AG04450 (cell line): ENCODE measurements around the gene GRIFIN. TPM values are rescaled to one million over a fixed set of nuclear protein-coding genes. Genes with fewer than 3 reads are reported as not detected.

Experiments used
- CTCF ChIA-PET: fragments of 300-600, 350-600 bp; formaldehyde crosslinking; extraction: SDS; loops from one replicate; lab custom pipeline; 2022; ENCODE audit warnings: antibody characterized with exemption, inconsistent platforms; lab: Charles Lee
- POLR2A ChIA-PET: fragments of 350-600 bp; formaldehyde crosslinking; extraction: SDS; loops from one replicate; lab custom pipeline; 2021; ENCODE audit warnings: antibody characterized with exemption, inconsistent platforms; lab: Yijun Ruan, JAX
- DNase-seq: peaks from one replicate; pipeline ENCODE4 v3.0.0-alpha.2; 2011; ENCODE audit warnings: low read depth, low spot score
- H3K27ac ChIP-seq: one replicate; pipeline ENCODE4 v1.5.1; 2012; ENCODE audit warnings: low read depth, low read length, control low read depth
- H3K27me3 ChIP-seq: one replicate; pipeline ENCODE4 v1.6.0; 2012; ENCODE audit warnings: low read length; ENCODE audit not compliant: control insufficient read depth, insufficient read depth
- H3K4me3 ChIP-seq: 2 replicates; pipeline ENCODE4 v1.5.1; 2011; ENCODE audit warnings: mild to moderate bottlenecking, low read depth, low read length, control low read depth
- H3K9me3 ChIP-seq: 2 replicates; pipeline ENCODE4 v1.5.1; 2012; ENCODE audit warnings: low read length; ENCODE audit not compliant: control insufficient read depth, insufficient read depth
- polyA plus RNA-seq: library from polyadenylated mRNA; depleted of rRNA; stranded (reverse); fragments of >200 nt; gene quantifications from 2 replicates; pipeline ENCODE4 v1.2.3, GENCODE V29; 2011
- TF ChIP-seq, protein P1 (sequence below): IDR thresholded peaks from 2 replicates; pipeline ENCODE4 v1.5.1; 2011; ENCODE audit warnings: low read depth, low read length, control low read depth, inconsistent platforms

The GRIFIN gene
- polyA plus RNA-seq, 1 experiment, result not detected

DNA sequence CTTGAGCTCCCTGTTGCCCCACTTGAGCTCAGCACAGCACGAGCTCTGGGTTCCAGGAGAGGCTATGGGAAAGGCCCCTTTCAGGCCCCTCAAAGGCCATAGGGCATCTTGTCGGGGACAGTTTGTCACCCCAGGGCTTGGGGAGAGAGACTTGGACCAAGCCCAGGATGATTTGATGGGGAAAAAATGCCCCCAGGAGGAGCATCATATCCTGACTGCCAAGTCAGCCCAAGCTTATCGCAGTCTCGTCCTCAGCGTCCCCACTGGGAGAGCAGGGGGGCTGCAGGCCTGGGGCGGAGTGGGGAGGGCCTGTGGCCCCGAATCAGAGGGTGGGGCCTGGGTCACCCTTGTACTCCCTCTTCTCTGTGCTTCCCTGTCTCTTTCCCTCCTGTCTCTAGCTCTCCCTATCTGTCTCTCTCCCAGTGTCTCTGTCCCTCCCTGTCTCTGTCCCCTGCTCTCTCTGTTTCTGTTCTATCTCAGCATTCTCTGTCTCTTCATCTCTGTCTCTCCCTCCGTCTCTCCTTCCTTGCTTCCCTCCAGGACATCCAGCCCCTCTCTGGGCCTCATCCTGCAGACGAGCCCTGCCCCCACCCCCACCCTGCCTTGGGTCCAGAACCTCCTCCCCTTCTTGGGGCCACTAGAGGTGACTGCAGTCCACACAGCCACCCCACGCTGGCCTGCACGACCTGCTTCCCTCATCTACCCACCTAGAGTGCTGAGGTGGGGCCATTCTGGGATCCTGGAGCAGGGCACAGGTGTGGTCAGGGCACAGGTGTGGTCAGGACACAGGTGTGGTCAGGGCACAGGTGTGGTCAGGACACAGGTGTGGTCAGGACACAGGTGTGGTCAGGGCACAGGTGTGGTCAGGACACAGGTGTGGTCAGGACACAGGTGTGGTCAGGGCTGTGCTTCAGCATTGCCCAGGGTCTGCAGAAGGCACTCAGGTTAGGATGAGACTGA is 17.3 kb upstream of the GRIFIN start:
- TF ChIP-seq, protein P1, sequence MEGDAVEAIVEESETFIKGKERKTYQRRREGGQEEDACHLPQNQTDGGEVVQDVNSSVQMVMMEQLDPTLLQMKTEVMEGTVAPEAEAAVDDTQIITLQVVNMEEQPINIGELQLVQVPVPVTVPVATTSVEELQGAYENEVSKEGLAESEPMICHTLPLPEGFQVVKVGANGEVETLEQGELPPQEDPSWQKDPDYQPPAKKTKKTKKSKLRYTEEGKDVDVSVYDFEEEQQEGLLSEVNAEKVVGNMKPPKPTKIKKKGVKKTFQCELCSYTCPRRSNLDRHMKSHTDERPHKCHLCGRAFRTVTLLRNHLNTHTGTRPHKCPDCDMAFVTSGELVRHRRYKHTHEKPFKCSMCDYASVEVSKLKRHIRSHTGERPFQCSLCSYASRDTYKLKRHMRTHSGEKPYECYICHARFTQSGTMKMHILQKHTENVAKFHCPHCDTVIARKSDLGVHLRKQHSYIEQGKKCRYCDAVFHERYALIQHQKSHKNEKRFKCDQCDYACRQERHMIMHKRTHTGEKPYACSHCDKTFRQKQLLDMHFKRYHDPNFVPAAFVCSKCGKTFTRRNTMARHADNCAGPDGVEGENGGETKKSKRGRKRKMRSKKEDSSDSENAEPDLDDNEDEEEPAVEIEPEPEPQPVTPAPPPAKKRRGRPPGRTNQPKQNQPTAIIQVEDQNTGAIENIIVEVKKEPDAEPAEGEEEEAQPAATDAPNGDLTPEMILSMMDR, result no peak
- Histone ChIP-seq H3K4me3 (no peak overlapping the region), H3K27ac (no peak overlapping the region), H3K9me3 (peaks cover 3% of the 10 kb centered on the region; the same call in 1 of the 2 replicates), H3K27me3 (peaks cover 13% of the 10 kb centered on the region)
- ChIA-PET CTCF (interaction anchor here (1.1 to 1.4 kb wide), 2 partner anchors 15 to 24 kb away, joined by 4 read pairs; no protein-coding TSS in a partner anchor), POLR2A (no interaction called here)
- DNase-seq, result no peak

DNA sequence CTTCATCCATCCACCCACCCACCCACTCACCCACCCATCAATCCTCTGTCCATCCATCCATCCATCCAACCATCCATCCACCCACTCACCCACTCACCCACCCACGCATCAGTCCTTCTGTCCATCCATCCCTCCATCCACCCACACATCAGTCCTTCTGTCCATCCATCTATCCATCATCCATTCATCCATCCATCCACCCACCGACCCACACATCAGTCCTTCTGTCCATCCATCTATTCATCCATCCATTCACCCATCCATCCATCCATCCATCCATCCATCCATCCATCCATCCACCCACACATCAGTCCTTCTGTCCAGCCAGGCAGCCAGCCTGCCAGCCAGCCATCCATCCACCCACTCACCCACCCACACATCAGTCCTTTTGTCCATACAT is 15.8 kb upstream of the GRIFIN start:
- Histone ChIP-seq H3K9me3 (peaks cover 3% of the 10 kb centered on the region; the same call in 1 of the 2 replicates), H3K27me3 (peaks cover 2% of the 10 kb centered on the region), H3K4me3 (no peak overlapping the region), H3K27ac (no peak overlapping the region)
- no peak for DNase-seq
- CTCF ChIA-PET, result interaction anchor here (1.4 kb wide), 1 partner anchor 22 kb away, joined by 4 read pairs; no protein-coding TSS in a partner anchor
- TF ChIP-seq, protein P1, result no peak
- POLR2A ChIA-PET, result no interaction called here

DNA sequence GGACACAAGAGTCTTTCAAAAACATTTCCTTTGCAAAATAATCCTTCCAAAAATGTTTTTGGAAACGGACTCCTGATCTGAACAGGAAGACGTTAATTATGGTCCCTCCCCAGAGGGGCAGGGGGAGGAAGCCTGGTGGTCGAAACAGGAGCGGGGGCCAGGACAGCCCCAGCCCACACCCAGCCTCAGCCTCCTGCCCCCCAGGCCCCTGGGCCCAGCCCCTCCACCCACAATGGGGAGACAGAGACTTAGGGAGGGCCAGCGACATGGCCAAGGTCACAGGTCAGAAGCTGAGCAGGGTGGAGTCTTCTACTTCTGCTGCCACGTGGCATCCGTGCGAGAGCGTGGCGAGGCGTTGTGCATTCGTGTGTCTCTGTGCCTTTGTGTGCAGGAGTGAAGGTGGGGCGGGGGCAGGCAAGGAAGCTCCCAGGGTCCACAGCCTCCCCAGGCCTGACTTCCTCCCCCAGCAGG is 14.0 kb upstream of the GRIFIN start:
- Histone ChIP-seq H3K4me3 (no peak overlapping the region), H3K27me3 (no peaks in the 10 kb centered on the region), H3K9me3 (no peaks in the 10 kb centered on the region; the same call in 1 of the 2 replicates), H3K27ac (no peak overlapping the region)
- TF ChIP-seq, protein P1, result no peak
- POLR2A ChIA-PET, result no interaction called here
- no peak for DNase-seq
- CTCF ChIA-PET, result no interaction called here

DNA sequence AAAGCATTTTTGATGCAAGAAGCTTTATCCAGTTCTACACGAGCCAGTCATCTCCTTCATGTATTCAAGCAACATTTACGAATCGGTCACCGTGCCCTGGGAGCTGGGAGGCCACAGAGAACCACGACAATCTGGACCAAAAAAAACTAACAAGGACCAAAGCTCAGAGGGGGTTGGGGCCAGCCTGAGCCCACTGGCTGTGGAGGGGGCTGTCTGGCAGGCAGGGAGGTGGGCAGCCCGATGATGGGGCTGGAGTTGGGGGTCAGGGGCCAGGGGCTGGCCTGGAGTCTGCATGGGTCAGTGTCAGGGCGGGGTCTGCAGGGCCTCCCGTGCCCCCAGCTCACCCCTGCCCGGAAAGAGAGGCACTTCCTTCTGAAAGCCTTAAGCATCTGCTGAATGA is 12.5 kb upstream of the GRIFIN start:
- TF ChIP-seq, protein P1, result no peak
- CTCF ChIA-PET, result interaction anchor here (0.6 kb wide), 2 partner anchors 355 to 576 kb away, joined by 3 to 9 read pairs; no protein-coding TSS in a partner anchor

DNA sequence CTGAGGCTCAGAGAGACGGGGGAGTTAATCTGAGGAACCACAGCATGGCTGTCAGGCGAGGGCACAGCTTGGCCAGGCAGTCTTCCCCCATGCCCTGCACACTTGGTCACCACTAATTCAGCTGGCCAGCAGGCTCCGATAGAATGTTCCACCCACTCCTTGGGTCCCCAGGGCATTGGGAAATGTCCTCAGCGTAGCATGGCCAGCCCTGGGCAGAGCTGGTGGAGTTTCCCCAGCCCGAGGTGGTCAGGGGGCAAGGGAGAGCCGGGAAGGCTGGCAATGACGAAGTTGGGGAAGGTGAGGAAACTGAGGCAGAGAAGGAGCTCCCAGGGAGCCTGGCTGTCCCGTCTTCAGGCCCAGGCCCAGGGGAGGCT is 12.1 kb upstream of the GRIFIN start:
- H3K9me3 ChIP-seq, result peaks cover 2% of the 10 kb centered on the region
- H3K27me3 ChIP-seq, result peaks cover 4% of the 10 kb centered on the region
- ChIA-PET CTCF (interaction anchor here (0.6 kb wide), 1 partner anchor 577 kb away, joined by 3 read pairs; no protein-coding TSS in a partner anchor), POLR2A (interaction anchor here (0.6 kb wide), 1 partner anchor 60 kb away, joined by 3 read pairs; no protein-coding TSS in a partner anchor)
- H3K27ac ChIP-seq, result no peak overlapping the region
- TF ChIP-seq, protein P1, result no peak
- DNase-seq, result no peak
- no peak overlapping the region for H3K4me3 ChIP-seq

More for the DNA sequence above, 12.5 kb upstream of the GRIFIN start:
- no peak for DNase-seq
- POLR2A ChIA-PET, result no interaction called here
- Histone ChIP-seq H3K27me3 (peaks cover 4% of the 10 kb centered on the region), H3K27ac (no peak overlapping the region), H3K9me3 (no peaks in the 10 kb centered on the region; the same call in 1 of the 2 replicates), H3K4me3 (no peak overlapping the region)
